Cardiac fibroblast (primary cell): ENCODE results near the gene PITPNM2.

ENCODE experiments used
- DNase-seq, 2 donors: peaks; one replicate each; pipeline versions ENCODE4 v3.0.0 to v3.0.0-alpha.2; 2010; ENCODE audit warnings: low read depth in 2 of 2
- H3K4me3 ChIP-seq, 2 donors: replicated peaks in 1 of 2; 1 replicate in 1 of 2; 2 replicates in 1 of 2; pipeline ENCODE4 v1.5.1; 2011; ENCODE audit warnings: low read depth in 2 of 2, low read length in 2 of 2, mild to moderate bottlenecking in 2 of 2, moderate library complexity in 1 of 2
- TF ChIP-seq, protein P1 (sequence below): IDR thresholded peaks from one replicate; pipeline ENCODE4 v1.5.1; 2011; ENCODE audit warnings: low read depth, mild to moderate bottlenecking, low read length, inconsistent platforms

The PITPNM2 gene

DNA sequence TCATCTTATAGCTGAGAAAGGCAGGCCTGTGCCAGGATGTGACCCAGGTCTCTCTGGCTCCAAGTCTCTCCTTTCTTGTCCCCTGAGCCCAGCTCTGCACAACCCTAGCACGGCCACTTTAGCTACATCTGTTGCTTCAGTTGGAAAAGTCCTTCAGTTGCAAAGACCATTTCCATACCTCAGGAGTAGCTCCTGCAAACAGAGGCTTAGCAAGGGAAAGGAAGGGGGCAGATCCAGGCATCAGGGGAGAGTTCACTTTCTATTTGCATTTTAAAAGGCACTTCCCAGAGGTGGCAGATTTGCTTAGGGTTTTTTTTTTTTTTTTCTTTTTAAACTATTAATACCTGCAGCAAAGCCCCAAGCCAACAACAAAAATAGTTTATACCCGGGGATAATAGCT is 3.0 kb upstream of the PITPNM2 start:
- no peak for DNase-seq

DNA sequence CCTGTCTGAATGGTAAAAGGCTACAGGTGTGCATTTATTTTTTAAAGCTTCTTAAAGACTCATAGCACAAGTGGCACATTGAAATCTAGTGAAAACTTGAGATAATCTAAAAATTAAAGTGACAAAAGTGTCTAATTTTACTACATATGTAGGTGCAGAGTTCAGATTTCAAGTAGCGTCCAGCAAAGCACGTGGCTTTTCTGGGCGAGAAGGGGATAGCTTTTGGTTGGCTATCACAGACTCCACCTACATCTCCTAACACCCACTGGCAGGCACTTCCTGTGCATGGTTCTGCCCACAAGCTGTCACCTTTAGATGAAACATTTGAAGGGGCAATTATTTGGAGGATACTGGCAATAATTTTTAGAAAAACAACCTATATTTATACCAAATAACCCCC is 1.9 kb upstream of the PITPNM2 start:
- TF ChIP-seq, protein P1, sequence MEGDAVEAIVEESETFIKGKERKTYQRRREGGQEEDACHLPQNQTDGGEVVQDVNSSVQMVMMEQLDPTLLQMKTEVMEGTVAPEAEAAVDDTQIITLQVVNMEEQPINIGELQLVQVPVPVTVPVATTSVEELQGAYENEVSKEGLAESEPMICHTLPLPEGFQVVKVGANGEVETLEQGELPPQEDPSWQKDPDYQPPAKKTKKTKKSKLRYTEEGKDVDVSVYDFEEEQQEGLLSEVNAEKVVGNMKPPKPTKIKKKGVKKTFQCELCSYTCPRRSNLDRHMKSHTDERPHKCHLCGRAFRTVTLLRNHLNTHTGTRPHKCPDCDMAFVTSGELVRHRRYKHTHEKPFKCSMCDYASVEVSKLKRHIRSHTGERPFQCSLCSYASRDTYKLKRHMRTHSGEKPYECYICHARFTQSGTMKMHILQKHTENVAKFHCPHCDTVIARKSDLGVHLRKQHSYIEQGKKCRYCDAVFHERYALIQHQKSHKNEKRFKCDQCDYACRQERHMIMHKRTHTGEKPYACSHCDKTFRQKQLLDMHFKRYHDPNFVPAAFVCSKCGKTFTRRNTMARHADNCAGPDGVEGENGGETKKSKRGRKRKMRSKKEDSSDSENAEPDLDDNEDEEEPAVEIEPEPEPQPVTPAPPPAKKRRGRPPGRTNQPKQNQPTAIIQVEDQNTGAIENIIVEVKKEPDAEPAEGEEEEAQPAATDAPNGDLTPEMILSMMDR, result no peak
- DNase-seq, result no peak
- no peak overlapping the region for H3K4me3 ChIP-seq

More for the DNA sequence above, 3.0 kb upstream of the PITPNM2 start:
- no peak overlapping the region for H3K4me3 ChIP-seq
- TF ChIP-seq, protein P1, result no peak

DNA sequence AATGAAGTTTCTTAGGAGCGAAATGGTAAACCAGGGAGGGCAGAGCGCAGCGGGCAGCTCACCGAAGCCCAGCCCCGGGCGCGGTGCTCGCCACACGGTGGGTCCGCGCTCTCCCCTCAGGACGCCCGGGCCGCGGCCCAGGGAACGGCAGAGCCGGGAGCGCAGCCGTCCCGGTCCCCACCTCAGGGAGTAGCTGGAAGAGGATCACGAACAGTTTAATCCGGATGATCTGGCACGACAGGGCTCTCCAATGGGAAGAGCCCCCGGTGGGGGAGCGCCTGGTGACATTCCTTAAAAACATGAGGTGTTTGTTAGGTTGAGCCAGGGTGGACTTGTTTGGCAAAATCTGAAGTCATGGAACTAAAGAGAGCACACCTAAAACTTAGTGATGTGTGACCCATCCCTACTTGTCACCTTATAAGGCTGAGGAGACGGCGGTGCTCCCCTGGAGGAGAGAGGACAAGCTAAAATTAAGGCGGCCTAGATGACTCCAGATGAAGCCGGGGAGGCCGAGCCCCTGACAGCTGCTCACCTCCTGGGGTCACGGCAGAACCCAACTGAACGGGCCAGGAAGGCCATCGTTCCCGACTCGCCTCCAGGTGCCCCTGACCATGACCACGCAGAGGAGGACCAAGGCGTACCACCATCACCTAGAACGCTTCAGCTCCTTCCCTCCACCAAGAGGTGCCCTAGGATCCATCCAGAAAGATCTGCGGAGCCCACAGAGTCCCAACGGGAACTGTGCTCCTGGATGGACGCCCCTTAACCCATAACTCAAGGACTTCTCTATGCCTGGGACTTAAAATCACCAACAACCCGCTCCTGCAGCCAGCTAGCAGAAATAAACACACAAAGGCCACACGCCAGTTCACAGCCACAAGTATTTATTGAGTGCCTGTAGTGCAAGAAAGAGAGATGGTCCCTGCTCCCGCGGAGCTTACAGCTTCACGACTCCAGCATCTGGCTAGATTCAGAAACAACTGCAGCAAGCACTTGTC is 866 bp upstream of the PITPNM2 start:
- H3K4me3 ChIP-seq, result peak overlapping the region; percentile 50 to 57
- TF ChIP-seq, protein P1, result no peak
- DNase-seq, result no peak

DNA sequence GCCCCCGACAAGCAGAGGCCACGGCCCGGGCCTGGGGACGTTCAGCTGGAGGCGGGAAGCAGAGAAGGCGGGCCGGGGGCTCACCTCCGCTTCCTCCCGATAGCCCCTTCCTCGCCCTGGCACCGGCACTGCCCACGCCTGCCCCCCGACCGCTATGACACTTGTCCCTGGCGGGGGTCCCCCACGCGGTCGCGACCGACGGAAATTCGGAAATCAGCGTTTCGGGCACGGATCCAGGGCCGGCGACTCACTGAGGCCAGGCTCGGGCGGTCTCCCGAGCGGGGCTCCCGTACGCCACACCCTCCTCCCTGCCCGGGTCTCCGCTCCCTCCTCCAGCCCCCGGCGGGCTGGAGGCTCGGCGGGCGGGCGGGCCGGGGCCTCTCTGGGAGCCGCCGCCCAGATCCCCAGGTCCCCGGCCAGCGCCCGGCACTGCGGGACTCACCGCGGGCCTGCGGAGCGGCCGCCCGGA is 581 bp downstream of the PITPNM2 start:
- DNase-seq, result peak in 1 of 2 donors; percentile 26

DNA sequence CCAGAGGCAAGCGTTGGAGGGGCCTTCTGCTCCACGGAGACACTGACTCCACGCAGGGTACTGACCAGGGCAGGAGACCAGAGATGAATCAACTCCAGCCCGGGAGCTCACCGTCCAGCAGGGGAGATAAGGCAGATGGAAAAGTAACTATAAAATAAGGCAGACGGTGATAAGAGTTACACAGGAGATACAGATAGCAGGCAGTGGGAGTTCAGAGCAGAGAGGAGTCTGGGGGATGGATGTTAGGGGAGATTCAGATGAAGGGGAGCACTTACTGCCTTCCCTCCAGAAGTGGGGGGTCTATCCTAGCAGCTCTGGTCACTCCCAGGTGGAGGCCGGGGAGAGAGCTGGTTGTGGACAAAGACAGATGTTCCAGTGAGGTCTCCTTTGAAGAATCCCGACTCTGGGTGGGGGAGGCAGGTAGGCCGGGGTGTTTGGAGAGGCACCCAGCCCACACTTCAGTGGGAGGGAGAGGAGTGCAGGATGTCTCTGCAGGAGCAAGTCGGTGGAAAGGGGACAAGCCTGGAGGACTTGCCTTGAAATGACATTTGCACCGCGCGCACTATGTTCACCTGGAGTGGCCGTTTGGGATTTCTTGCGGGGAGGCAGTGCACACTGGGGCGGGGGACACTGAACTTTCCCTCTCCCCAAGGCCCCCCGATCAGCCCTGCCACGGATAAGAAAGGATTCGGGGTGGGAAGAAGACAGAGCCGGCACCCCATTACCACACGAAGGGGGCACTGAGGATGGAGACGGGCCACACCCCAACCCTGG is 1.2 kb downstream of the PITPNM2 start:
- H3K4me3 ChIP-seq, result peak overlapping the region; percentile 70 to 75
- TF ChIP-seq, protein P1, result no peak
- DNase-seq, result no peak

More for the DNA sequence above, 581 bp downstream of the PITPNM2 start:
- TF ChIP-seq, protein P1, result no peak
- peak overlapping the region; percentile 70 to 75 for H3K4me3 ChIP-seq

DNA sequence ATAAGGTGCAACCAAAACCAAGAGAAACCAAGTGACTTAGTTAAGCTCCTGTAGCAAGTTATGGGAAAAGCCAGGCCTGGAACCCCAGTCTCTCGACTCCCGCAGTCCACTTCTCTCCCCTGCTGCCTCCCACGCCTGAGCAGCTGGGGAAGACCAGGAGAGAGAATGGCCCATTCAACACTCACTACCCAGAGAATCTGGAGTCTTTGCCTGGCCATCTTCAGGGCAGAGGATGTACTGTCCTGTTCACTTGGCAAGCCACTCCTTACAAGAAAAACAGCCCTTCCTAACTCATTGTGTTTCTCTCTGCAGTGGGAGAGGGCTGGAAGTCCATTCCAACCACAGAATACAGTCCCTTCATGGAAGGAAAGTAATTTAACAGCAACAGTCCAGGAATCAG is 1.8 kb downstream of the PITPNM2 start:
- peak overlapping the region in 1 of 2 donors; percentile 70 for H3K4me3 ChIP-seq
- TF ChIP-seq, protein P1, result peak; percentile 3
- DNase-seq, result peak; percentile 29 to 35
